K562 (cell line): ENCODE results near the gene USPL1. TPM values are rescaled to one million over a fixed set of nuclear protein-coding genes. Genes with fewer than 3 reads are reported as not detected.

Experiments used
- ATAC-seq: fragments of 200-7000 bp; cut with Tn5 transposase; 3 replicates; pipeline ENCODE4 v1.9.1; 2020; ENCODE audit warnings: moderate library complexity
- BruUV-seq: library from RNA; stranded (reverse); fragments of 400-500 nt; replicated peaks from 2 replicates; lab custom pipeline; 2021; lab: Mats Ljungman, UMichigan
- CTCF ChIA-PET: fragments of 300-600 bp; formaldehyde crosslinking; extraction: SDS; loops from one replicate; lab custom pipeline; 2021; ENCODE audit warnings: low intra/inter-chr PET ratio; lab: Yijun Ruan, JAX
- POLR2A ChIA-PET: fragments of 300-600, 350-650 bp; sonication (Branson Sonifier 250); formaldehyde crosslinking; extraction: SDS; loops from one replicate; lab custom pipeline; 2021; ENCODE audit warnings: antibody characterized with exemption, inconsistent platforms; lab: Yijun Ruan, JAX
- DNase-seq, 4 experiments: peaks; one replicate each; pipeline versions ENCODE4 v3.0.0 to v3.0.0-alpha.2; 2011 to 2018; ENCODE audit warnings: low spot score in 3 of 4, mixed read lengths in 3 of 4; ENCODE audit errors: extremely low read depth in 1 of 4
- FAIRE-seq: peaks from 2 replicates; lab custom pipeline; 2011; peaks lifted over from hg19 to GRCh38; lab: Jason Lieb, UNC
- H2AFZ ChIP-seq: 2 replicates; pipeline ENCODE4 v1.6.0; 2011; ENCODE audit warnings: low read depth, low read length, control low read depth, inconsistent platforms
- H3K27ac ChIP-seq: fragments of 200-600 bp; 3 replicates; pipeline ENCODE4 v1.8.0; 2011; ENCODE audit warnings: low read depth, mild to moderate bottlenecking, control low read depth, inconsistent platforms, low read length, moderate library complexity, mixed read lengths; ENCODE audit errors: extremely low read depth
- H3K27me3 ChIP-seq, 2 experiments: fragments of 300-600 bp in 1 of 2; 2 replicates in 1 of 2; 3 replicates in 1 of 2; pipeline versions ENCODE4 v1.6.0 to v1.8.0; 2011; ENCODE audit warnings: inconsistent platforms in 2 of 2, low read length in 2 of 2, mild to moderate bottlenecking in 1 of 2, mixed read lengths in 1 of 2, moderate library complexity in 1 of 2; ENCODE audit not compliant: control insufficient read depth in 2 of 2, insufficient read depth in 2 of 2
- H3K36me3 ChIP-seq: fragments of 300-600 bp; 3 replicates; pipeline ENCODE4 v1.8.0; 2011; ENCODE audit warnings: mild to moderate bottlenecking, low read length, inconsistent platforms; ENCODE audit not compliant: control insufficient read depth, insufficient read depth
- H3K4me1 ChIP-seq, 2 experiments: fragments of 200-600 bp in 1 of 2; replicated peaks in 1 of 2; 2 replicates in 1 of 2; 3 replicates in 1 of 2; pipeline versions ENCODE4 v1.5.1 to v1.8.0; 2011; ENCODE audit warnings: inconsistent platforms in 2 of 2, low read length in 2 of 2, mild to moderate bottlenecking in 1 of 2, mixed read lengths in 1 of 2, moderate library complexity in 1 of 2; ENCODE audit not compliant: control insufficient read depth in 2 of 2, insufficient read depth in 2 of 2
- H3K4me2 ChIP-seq: 2 replicates; pipeline ENCODE4 v1.6.1; 2011; ENCODE audit warnings: low read length, control low read depth, inconsistent platforms, mixed read lengths; ENCODE audit not compliant: insufficient read depth
- H3K4me3 ChIP-seq: fragments of 200-600 bp; sonication (generic), shearing (Covaris generic); 2 replicates; pipeline ENCODE4 v1.5.1; 2016; ENCODE audit warnings: control low read depth, inconsistent platforms
- H3K79me2 ChIP-seq: fragments of 200-600 bp; 3 replicates; pipeline ENCODE4 v1.8.0; 2011; ENCODE audit warnings: low read length, inconsistent platforms; ENCODE audit not compliant: control insufficient read depth, insufficient read depth
- H3K9ac ChIP-seq, 2 experiments: 2 replicates each; pipeline versions ENCODE4 v1.6.0 to v1.6.1; 2011; ENCODE audit warnings: low read depth in 2 of 2, low read length in 2 of 2, control low read depth in 1 of 2, inconsistent platforms in 1 of 2, mild to moderate bottlenecking in 1 of 2, mixed read lengths in 1 of 2; ENCODE audit not compliant: insufficient read depth in 1 of 2
- H3K9me1 ChIP-seq: one replicate; pipeline ENCODE4 v1.6.0; 2011; ENCODE audit warnings: inconsistent platforms, mild to moderate bottlenecking, low read length, moderate library complexity; ENCODE audit not compliant: control insufficient read depth, insufficient read depth
- H3K9me3 ChIP-seq: replicated peaks from 2 replicates; pipeline ENCODE4 v1.5.1; 2011; ENCODE audit warnings: low read depth, low read length, inconsistent platforms; ENCODE audit not compliant: control insufficient read depth, insufficient read depth
- H4K20me1 ChIP-seq: replicated peaks from 2 replicates; pipeline ENCODE4 v1.6.1; 2011; ENCODE audit warnings: low read length, inconsistent platforms, mixed read lengths; ENCODE audit not compliant: control insufficient read depth, insufficient read depth
- CREB3L1 ChIP-seq: fragments of 450-650 bp; IDR thresholded peaks from 2 replicates; pipeline ENCODE4 v1.6.1; 2014; ENCODE audit warnings: low read depth, mild to moderate bottlenecking, moderate library complexity, borderline replicate concordance
- EHMT2 ChIP-seq: fragments of 450-650 bp; IDR thresholded peaks from 2 replicates; pipeline ENCODE4 v1.6.1; 2018; ENCODE audit warnings: antibody characterized with exemption
- NKRF ChIP-seq: fragments of 450-650 bp; IDR thresholded peaks from 2 replicates; pipeline ENCODE4 v1.6.1; 2016; ENCODE audit warnings: borderline replicate concordance
- RERE ChIP-seq: sonication (generic); formaldehyde crosslinking; IDR thresholded peaks from 2 replicates; pipeline ENCODE4 v1.8.0; 2023; ENCODE audit warnings: missing genetic modification reagents, mild to moderate bottlenecking, borderline replicate concordance
- THRAP3 ChIP-seq: fragments of 450-650 bp; IDR thresholded peaks from 2 replicates; pipeline ENCODE4 v1.6.1; 2016; ENCODE audit warnings: mild to moderate bottlenecking, inconsistent platforms, borderline replicate concordance
- ZNF444 ChIP-seq: fragments of 250-450 bp; sonication (Bioruptor Pico); IDR thresholded peaks from 2 replicates; pipeline ENCODE4 v1.4.0; 2020; ENCODE audit warnings: mild to moderate bottlenecking, moderate library complexity
- ZNF592 ChIP-seq: fragments of 450-650 bp; IDR thresholded peaks from 2 replicates; pipeline ENCODE4 v1.6.1; 2017; ENCODE audit warnings: antibody characterized with exemption, mild to moderate bottlenecking
- WGBS: fragments of 100-300 bp; shearing (Covaris generic); methylation state at CpG from one replicate; pipeline ENCODE4 v1.1.6; 2016; ENCODE audit warnings: low coverage, mixed read lengths; ENCODE audit not compliant: insufficient coverage; ENCODE audit errors: missing lambda C conversion rate; 5-methylcytosine and 5-hydroxymethylcytosine counted together
- in situ Hi-C: fragments of 300-500 bp; cut with MboI; formaldehyde crosslinking; loops from 4 replicates; pipeline ENCODE4 v1.15.0; 2018; ENCODE audit warnings: inconsistent platforms, mixed read lengths
- intact Hi-C: fragments of 100-400 bp; cut with micrococcal nuclease; formaldehyde crosslinking; loops from 2 replicates; pipeline ENCODE4 v1.14.2; 2022
- polyA plus RNA-seq, 8 experiments: library from polyadenylated mRNA; depleted of rRNA in 4 of 8; stranded (reverse) in 5 of 8; unstranded in 3 of 8; fragments of >200 nt; fragmentation: Nextera tagmentation in 2 of 8; fragmentation: Illumina TruSeq in 1 of 8; extraction: Ambion mirVana in 2 of 8; extraction: Trizol in 1 of 8; gene quantifications; 2 replicates each; pipeline versions ENCODE4 v1.2.1 to v1.2.3, GENCODE V29; 2011 to 2014; ENCODE audit warnings: inconsistent platforms in 1 of 8, missing spikeins in 1 of 8
- total RNA-seq, 7 experiments: library from RNA; depleted of rRNA in 6 of 7; stranded (reverse); fragments of >200 nt in 6 of 7; fragmentation: Illumina TruSeq in 2 of 7; extraction: Trizol in 2 of 7; gene quantifications; 2 replicates each; pipeline versions ENCODE4 v1.2.1 to v1.2.3, GENCODE V29; 2011 to 2021; ENCODE audit warnings: low replicate concordance in 1 of 7

USPL1 gene
- total and polyA plus RNA-seq, 9 of the 15 experiments (the other 6 are each of a cell fraction or from before 2014, with no cell fraction given) = 5.5 to 18.0 (median 12.0) TPM

GRCh38 chr13:30634838-30635237 is 17.1 kb downstream of the USPL1 start (continued):
- TF ChIP-seq NKRF (no peak), ZNF444 (no peak)

- intact Hi-C loops = no loop called here
- in situ Hi-C loops = no loop called here
- no peaks in the 10 kb centered on the region for H3K9me3 ChIP-seq
- TF ChIP-seq THRAP3 = no peak
- no peak for TF ChIP-seq RERE
- TF ChIP-seq EHMT2 = no peak
- TF ChIP-seq CREB3L1 = no peak
- TF ChIP-seq ZNF592 = no peak
Observed at GRCh38 chr13:30638301-30638700, 20.6 kb downstream of the USPL1 start.

More at GRCh38 chr13:30638301-30638700, 20.6 kb downstream of the USPL1 start:
- 91% methylated on average over 3 of the region's 4 CpGs for WGBS
- no peak for DNase-seq
- POLR2A ChIA-PET = no interaction called here
- peaks cover 4% of the 10 kb centered on the region for H3K9me1 ChIP-seq
- no peak for ATAC-seq
- H3K4me1 ChIP-seq = no peaks in the 10 kb centered on the region; a peak in 1 of 5 replicates
- H3K4me3 ChIP-seq = no peak overlapping the region
- no peak overlapping the region for H3K9ac ChIP-seq
- H3K4me2 ChIP-seq = no peak overlapping the region
- 0 out of 2 replicates have a peak, but pooled peaks cover 3% of the 10 kb centered on the region for H4K20me1 ChIP-seq
- H2AFZ ChIP-seq = no peak overlapping the region
- H3K27me3 ChIP-seq = no peaks in the 10 kb centered on the region
- BruUV-seq = no TSS peak
- no peak overlapping the region for H3K27ac ChIP-seq
- H3K36me3 ChIP-seq = peaks cover 73% of the 10 kb centered on the region; the same call in 2 of the 3 replicates
- H3K79me2 ChIP-seq = peaks cover 47% of the 10 kb centered on the region
- no peak for FAIRE-seq
- CTCF ChIA-PET = no interaction called here
